Stimulated activated CD8-positive, alpha-beta memory T cell treated with anti-CD3 and anti-CD28 coated beads, Interleukin-4, amount 100 ng/mL, for 1 hour (primary cell): ENCODE results near the gene GUK1.
"Not testable (repeated sequence)": the region's sequence is repeated elsewhere in the genome, so short reads cannot be mapped to it uniquely, and the experiment has no call there.

ENCODE experiments used
- DNase-seq, 2 donors: peaks; one replicate each; pipeline ENCODE4 v3.0.0-alpha.2; 2020; ENCODE audit warnings: low read depth in 2 of 2, low spot score in 1 of 2

The GUK1 gene

GRCh38 chr1:228176024-228176395 lies 35.9 kb downstream of the GUK1 start:
- DNase-seq, result no peak

- DNase-seq, result no peak
Measured at GRCh38 chr1:228176461-228177182, 36.5 kb downstream of the GUK1 start.

GRCh38 chr1:228177183-228177475 lies 37.0 kb downstream of the GUK1 start:
- no peak for DNase-seq

GRCh38 chr1:228177721-228178710 lies 37.9 kb downstream of the GUK1 start:
- DNase-seq, result no peak

GRCh38 chr1:228178737-228179684 lies 38.9 kb downstream of the GUK1 start:
- DNase-seq, result no peak

GRCh38 chr1:228180271-228180958 lies 40.3 kb downstream of the GUK1 start:
- DNase-seq, result no peak

- DNase-seq, result no peak
Measured at GRCh38 chr1:228180959-228181644, 41.0 kb downstream of the GUK1 start.

- DNase-seq, result no peak
Measured at GRCh38 chr1:228181645-228182034, 41.6 kb downstream of the GUK1 start.

GRCh38 chr1:228182296-228183030 lies 42.4 kb downstream of the GUK1 start:
- no peak for DNase-seq

- no peak for DNase-seq
Measured at GRCh38 chr1:228184152-228184551, 44.1 kb downstream of the GUK1 start.

- DNase-seq, result peak in 1 of 2 donors; percentile 21
Measured at GRCh38 chr1:228185641-228185965, 45.5 kb downstream of the GUK1 start.

GRCh38 chr1:228188249-228188648 lies 48.2 kb downstream of the GUK1 start:
- DNase-seq, result not testable (repeated sequence)

GRCh38 chr1:228190182-228190581 lies 50.1 kb downstream of the GUK1 start:
- no peak for DNase-seq

GRCh38 chr1:228190778-228191177 lies 50.7 kb downstream of the GUK1 start:
- DNase-seq, result no peak

- DNase-seq, result no peak
Measured at GRCh38 chr1:228194436-228194835, 54.4 kb downstream of the GUK1 start.

- DNase-seq, result no peak
Measured at GRCh38 chr1:228194921-228195812, 55.1 kb downstream of the GUK1 start.

- DNase-seq, result no peak
Measured at GRCh38 chr1:228197555-228198147, 57.6 kb downstream of the GUK1 start.
